ENCODE data around the gene SPP2.

Gene SPP2, protein sequence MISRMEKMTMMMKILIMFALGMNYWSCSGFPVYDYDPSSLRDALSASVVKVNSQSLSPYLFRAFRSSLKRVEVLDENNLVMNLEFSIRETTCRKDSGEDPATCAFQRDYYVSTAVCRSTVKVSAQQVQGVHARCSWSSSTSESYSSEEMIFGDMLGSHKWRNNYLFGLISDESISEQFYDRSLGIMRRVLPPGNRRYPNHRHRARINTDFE

DNA sequence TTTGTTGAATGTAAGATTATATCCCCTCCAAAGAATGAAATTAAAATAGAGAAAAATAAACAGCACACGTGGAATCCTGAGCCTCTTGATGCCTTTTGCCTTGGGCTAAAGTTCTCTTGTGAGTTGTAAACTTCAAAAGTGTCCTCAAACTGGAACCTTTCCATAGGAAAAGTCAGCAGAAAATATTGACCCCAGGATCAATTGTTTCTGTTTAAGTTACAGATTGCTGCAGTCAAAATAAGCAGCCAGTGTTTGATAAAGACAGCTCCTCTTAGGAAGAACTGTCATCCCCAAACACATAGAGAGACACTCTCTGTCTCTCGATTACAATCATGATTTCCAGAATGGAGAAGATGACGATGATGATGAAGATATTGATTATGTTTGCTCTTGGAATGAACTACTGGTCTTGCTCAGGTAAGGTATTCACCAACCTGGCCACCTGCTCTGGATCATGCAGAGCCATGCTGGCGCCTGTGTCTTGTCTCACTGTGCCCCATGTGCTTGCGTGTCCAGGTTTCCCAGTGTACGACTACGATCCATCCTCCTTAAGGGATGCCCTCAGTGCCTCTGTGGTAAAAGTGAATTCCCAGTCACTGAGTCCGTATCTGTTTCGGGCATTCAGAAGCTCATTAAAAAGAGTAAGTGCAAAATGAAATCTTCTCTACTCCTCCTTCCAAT, at the start of gene SPP2:
SPP2 (plus strand) TSS at position 248 of the 681 bp plus-strand sequence; CDS start at position 333, 85 bp downstream.
- no peak for FAIRE-seq

DNA sequence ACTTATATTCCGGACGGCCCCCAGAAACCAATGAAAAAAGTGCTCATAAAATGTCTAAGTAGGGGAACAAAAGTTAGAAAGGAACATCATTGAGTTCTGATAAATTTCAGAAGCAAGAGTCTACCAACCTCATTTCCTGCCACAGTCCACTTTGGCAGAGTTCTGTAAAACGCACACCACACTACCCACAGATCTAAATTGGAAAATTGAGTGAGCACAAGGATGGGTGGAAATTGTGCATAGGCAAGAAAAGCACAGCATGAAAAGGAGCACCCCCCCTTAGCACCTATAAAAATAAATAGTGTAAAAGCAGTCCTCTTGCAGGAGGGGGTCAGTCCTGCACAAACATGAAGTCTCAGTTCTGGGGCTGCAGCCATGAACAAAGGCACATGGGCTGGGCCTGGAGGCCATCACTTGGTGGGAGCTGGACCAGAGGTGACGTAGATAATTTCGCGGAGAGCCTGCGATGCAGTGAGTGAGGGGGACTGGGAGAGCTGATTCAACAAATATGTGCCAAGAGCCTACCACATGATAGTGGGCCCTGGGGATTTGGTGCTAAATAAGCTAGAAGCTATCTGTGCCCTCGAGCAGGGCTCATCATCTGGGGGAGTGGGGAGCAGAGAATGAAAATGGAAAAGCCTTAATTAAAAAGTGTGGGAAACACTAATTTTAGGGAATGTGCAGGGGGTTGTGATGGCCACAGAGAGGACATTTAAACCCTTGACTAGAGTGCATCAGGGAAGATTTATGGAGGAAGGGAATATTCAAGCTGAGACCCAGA, 48.9 kb upstream of the SPP2 start:
- FAIRE-seq = no peak

DNA sequence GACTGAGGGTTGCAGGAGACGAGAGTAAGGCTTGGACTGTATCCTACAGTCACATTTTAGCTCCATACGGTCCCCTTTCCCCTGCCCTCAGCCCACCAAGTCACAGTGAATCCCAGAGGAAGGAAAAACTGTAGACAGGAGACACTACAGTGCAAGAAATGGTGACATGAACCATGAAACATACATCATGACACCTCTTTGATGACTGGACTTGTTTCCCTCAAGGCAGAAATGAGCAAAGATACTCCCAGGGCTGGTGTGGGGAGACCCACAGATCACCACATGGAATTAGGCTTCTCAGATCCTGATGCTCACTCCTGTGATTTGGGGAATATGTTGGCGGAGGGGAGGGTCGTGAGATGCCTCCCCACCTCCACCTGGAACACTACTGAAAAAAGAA, 48.2 kb upstream of the SPP2 start:
- FAIRE-seq = no peak

DNA sequence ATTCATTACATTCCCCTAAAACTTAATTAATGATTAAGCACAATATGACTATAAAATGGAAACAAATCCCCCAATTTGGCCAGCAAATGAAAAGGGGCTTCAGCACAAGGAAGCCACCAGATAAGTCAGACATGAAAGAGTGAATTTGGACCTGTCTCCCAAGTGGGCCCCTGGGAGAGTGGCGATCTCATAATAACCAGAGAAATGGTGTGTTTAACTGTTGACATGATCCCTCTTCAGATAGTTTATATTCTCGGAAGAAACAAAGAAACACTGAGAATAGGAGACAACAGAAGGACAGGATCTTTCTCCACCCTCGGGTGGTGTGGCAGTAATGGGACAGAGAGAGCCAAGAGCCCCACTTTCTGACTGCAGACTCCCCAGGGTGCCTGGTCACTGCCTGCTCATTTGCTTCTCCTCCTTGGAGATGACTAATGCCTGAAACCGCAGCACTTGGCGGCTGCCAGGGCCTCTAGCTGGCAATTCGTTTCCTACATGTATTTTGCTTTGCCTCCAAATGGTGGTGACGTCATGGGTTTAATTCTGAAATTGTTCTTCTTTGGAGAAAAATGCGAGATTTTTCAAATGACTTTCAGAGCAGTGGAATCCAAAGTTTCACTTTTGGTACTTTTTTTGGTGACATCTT, 46.4 kb upstream of the SPP2 start:
- no peak for FAIRE-seq

DNA sequence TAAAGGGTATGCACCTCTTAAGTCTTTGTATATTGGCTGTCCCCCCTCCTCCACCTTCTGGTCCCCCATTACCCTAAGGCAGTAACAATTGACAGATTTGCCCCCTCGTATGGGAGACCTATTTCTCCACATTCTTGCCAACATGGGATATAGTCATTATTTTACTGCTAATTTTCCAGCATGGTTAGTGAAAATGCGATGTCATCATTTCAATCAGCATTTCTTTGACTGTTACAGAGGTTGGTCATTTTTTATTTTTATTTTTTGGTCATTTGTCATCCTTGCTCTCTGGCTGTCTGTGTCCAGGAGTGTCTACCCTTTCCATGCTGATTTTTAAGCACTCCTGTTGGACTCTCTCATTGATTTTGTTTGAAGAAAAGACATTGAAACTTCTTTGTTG, 45.4 kb upstream of the SPP2 start:
- no peak for FAIRE-seq

DNA sequence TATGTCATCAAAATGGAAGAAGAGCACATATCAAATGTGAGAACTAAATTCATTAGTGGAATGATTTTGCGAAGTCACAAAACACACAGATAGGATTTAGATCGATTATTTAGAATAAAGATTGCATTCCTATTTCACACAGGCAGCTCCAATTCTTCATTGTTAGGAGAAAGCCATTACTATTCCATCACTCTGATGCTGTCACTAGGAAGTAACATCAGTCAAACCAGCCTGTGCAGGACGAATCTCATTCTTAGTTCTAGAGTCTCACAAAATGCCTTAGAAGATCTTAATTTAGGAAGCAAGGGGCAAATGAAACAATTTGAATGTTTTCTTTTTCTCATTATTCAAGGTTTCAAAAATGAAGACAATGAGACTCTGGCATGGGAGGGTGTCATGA, 44.0 kb upstream of the SPP2 start:
- FAIRE-seq = no peak

DNA sequence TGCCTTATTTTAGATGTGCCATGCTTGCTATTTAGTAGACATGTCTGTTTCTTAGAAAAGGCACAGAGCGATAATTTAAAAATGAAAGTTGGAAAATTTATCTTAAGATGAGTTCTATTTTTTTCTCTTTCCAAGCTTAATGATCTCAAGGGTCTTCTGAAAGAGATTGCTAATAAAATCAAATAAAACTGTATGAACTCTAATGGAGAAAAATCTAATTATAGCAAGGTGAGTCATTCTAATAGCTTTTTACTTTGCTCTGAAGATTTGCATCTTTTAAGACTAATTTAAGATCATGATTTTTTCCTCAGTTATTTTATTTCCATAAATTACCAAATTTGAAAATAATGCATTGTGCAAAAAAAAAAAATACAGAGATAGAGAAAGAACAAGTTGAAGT, 36.1 kb upstream of the SPP2 start:
- FAIRE-seq = no peak

DNA sequence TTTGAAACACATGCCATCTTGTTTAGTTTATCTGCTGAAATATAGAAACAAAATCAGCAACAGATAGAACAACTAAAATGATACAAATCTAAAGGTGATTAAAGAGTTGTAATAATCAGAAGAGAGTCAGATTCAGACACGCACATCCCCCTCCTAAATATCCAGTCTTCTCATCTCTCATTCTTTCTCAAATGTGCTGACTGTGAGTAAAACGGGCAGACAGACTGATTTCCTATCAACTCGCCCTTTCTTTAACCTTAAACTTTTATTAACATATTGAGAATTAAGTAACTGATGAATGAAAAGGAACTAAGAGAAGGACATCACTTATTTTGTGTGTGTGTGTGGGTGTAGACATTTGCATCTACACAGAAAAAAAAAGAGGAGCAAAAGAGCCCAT, 34.6 kb upstream of the SPP2 start:
- FAIRE-seq = no peak

DNA sequence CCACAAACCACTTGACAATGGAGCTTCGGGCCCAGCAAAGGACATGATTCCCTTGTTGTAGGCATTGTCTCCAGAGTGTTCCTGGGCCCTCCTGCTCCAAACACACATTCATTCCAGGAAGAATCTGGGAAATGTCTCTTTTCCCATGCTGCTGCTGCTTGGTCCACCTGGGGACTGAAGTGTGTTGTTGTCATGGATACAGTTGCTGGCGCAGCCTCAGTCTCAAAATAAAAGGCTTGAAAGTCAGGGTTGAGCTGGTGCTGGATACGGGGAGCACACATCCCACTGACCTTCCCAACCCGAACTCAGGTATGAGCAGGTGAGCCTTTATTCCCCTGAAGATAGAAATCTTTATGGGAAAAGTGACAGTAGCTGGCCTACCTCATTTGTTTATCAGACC, 30.6 kb upstream of the SPP2 start:
- no peak for FAIRE-seq

DNA sequence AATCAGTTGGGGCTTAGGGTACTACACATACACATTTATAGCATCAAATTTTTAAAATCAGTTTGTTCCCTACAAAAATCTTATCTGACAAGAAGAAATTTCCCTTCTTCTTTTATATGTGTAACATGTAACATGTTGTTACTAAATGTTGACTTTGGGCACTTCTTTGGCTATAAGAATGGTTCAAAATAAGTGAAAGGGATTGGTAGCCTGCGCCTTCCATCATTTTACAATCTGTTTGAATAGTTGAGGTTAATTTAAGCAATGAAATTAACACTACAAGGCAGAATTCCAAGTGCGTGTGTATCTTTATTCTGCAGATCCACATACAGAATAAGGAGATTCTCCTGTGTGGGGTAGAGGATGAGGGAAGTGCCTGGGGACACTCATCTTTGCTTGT, 30.2 kb upstream of the SPP2 start:
- FAIRE-seq = no peak

DNA sequence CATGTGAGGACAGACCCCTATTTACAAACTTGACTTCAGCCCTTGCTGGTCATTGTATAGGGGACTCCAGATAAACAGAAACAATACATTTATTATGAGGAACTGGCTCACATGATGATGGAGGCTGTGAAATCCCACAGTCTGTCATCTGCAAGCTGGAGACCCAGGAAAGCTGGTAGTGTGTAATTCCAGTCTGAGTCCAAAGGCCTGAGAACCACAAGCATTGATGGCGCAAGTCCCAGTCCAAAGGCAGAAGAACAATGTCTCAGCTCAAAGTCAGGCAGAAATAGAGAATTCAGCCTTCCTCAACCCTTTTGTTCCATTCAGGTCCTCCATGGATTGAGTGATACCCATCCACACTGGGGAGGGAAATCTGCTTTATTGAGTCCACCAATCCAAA, 28.1 kb upstream of the SPP2 start:
- no peak for FAIRE-seq

DNA sequence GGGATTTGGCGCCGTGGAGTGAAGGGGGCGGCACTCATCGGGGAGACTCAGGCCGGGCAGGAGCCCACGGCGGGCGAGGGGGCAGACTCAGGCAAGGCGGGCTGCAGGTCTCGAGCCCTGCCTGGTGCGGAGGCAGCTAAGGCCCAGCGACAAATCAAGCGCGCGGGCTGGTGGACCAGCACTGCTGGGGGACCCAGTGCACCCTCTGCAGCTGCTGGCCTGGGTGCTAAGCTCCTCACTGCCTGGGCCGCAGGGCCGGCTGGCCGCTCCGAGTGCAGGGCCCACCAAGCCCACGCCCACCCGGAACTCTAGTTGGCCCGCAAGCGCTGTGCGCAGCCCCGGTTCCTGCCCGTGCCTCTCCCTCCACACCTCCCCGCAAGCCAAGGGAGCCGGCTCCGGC, 26.2 kb upstream of the SPP2 start:
- FAIRE-seq = no peak

DNA sequence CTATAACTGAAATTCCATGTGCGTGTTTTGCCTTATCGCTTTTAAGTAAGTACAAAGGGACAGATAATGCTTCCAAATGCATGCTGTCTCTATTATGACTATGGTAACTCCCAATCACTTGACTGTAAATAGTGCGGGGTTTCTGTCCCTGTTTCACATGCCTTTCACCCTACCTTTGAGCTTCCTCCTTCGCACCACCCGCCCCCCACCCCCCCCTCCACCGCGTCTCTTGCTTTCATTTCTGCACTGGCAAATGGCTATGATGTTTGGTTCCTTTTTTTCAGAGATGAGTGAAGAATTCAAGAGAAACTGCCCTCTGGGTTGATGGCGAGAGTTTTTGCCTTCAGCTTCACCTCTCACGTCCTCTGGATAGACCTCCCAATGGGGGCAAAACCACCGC, 25.0 kb upstream of the SPP2 start:
- no peak for FAIRE-seq

DNA sequence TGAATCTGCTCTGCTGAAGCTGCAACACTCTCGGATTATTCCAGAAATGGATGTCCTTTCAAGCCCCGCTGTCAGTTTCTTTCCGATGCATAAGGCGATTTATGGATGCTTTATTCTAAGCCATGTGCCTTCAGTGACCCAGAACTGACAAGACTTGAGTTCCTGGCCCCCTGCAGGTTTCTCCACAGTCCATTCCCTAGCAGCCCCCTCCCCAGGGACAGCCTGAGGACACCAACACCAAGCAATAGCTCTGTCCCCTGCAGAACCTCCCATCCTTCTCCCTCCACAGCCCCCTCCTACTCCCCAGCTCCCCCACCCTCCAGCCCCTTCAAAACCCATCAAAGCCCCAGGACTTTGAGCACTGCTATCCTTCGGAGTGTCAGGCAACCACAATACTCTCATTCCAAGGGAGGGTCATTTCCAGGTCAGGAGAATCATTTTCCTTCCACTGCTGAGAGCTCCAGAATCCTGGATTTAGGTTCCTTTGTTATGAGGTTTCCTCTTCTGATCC, 24.6 kb upstream of the SPP2 start:
- FAIRE-seq = no peak

DNA sequence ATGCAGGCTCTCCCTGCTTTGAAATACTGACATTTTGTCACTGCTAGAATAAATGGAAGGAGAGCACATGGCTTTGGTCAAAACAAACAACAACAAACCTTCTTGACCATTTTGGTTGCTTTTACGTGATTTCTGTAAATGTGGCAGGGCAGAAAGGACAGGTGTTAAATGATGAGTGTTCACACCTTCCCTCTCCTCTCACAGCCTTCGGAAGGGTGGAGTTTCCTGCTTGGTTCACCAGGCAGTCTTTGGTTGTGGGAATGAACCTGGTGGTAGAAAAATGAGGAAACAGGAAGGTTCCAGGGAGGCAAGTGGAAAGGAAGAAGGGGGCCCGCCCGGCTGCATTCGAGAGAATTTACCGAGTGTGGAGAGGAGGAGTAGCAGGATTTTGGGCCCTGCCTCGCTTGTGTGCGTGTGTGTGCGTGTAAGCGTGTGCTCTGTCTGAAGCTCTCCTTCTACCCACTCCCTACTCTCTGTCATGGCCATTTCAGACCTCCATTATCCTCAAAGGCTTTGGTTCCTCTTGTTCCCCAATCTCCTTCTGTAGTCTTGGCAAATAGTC, 23.7 kb upstream of the SPP2 start:
- FAIRE-seq = no peak

DNA sequence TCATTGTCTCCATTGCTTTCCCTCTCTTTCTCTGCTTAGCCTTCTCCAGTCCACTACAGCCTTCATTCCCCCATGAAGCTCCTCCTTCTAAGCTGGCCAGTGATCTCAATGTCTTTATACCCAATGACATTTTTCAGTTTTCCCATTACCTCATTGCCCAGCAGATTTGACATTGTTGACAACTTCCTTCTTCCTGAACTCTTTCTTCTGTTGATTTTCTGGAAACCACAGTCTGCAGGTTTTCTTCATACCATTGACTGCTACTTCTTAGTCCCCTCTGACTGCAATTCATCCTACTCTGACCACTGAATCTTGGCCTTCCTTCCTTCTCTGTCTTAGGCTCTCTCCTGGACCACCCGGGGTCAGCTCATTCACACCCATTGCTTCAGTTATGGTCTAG, 22.9 kb upstream of the SPP2 start:
- no peak for FAIRE-seq

DNA sequence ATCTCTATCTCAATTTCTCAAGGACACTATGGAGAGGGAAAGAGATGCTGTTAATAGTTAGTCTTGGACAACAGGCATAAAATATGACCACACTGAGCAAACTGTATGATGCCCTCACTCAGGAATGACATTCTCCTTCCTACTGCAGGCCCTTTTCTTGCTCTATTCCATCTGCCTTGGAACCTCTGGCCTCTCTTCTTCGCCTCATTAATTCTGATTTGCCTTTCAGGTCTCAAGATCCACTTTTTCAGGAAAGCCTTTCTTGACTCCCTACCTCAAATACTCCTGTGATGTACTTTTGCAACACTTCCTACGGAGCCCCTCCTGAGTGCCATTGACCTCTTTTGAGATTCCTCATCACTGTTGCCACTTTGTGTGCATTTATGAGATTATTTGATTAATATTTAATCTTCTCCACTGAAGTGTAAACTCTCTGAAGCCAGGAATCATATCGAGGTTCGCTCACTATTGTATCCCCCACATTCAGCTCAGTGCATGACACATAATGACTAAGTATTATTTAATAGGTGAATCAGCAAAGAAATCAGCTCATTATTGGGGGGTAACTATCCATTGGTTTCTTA, 21.3 kb upstream of the SPP2 start:
- no peak for FAIRE-seq

DNA sequence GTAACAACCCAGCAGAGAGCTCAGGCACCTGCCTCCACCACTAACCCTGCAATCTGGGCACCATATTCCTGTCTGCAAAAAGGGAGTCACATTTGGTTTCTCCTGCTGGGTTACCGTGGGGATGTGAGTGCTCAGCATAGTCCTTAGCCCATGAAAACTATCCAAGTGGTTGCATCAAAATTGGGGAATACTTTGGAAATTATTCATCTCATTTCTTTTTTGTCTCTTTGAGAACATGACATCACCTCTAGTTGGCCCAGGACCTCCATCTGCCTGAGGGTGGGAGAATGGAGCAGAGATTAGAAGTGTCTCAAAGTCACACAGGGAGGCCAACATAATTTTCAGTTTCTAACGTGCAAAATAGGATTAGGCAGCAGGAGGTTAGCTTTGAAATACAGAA, 19.3 kb upstream of the SPP2 start:
- no peak for FAIRE-seq

DNA sequence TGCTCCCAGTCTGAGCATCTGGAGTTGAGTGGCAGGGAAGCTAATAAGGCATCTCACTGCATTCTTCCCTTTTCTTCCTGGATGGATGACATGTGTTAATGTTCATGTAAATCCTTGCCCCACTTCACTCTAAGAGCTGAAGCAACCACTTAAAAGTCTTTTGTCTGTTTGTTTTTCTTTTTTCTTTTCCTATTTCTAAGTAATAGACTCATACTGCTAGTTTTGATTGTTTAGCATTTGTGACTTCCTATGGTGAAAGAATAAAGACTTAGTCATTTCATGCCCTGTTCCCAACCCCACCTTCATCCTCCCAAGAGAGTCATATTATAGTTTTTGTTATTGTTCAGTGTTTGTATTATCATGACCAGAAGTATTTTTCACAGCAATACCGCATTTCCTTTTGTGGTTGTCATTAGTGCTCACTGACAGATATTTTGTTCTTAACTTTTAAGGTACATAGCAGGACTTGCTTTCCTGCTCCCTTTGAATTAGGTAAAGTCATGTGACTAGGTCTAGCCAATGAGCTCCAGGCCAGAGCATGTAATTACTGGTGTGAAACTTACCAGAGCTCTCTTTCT, 18.1 kb upstream of the SPP2 start:
- no peak for FAIRE-seq

DNA sequence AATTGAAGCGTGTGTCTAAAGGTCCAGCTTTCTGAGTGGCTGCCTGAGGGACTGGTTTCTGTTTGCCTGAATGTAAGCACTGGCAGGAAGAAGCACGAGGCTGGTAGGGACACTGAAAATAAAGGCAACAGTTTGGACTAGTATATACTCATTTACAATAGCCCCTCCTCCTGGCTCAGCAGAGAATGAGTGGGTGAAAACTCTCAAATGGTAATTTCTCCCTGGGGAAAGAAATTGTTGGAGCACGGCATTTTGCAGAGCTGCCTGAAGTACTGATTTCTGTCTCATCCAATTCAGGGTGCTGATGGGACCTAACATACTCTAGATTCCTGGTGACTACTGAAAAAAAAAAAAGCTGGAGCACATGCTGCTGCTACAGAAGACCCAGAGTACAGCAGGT, 17.3 kb upstream of the SPP2 start:
- FAIRE-seq = no peak

DNA sequence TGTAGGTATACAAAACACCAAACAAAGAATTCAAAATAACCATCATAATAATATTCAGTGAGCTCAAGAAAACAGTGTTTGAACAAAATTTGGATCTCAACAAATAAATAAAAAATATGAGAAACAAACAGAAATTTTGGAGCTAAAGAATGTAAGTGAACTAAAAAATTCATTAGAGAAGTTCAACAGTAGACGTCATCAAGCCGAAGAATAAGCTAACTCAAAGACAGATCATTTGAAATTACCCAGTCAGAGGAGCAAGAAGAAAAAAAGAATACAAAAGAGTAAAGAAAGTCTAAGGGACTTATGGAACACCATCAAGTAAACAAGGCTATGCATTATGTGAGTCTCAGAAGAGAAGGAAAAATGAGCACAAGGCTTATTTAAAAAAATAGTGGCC, 16.6 kb upstream of the SPP2 start:
- FAIRE-seq = no peak

DNA sequence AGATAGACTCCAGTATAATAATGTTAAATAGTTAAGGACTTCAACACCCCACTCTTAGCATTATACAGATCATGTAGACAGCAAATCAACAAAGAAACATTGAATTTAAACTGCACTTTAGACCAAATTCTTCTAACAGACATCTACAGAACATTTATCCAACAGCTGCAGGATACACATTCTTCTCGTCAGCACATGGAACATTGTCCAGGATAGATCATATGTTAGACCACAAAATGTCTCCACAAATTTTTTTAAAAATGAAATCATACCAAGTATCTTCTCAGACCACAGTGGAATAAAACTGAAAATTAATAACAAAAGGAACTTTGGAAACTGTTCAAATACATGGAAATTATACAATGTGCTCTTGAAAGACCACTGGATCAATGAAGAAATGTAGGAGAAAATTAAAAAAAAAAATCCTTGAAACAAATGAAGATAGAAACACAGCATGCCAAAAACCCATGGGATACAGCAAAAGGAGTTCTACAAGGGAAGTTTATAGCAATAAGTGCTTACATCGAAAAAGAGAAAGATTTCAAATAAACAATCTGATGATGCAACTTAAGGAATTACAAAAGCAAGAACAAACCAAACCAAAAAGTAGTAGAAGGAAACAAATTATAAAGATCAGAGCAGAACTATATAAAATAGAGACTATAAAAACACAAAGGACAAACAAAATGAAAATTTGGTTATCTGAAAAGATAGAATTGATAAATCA, 12.3 kb upstream of the SPP2 start:
- FAIRE-seq = no peak

Data from islet of Langerhans (tissue), 1 donor.